Stimulated activated CD8-positive, alpha-beta memory T cell treated with anti-CD3 and anti-CD28 coated beads, Interleukin-4, amount 100 ng/mL, for 24 hours (primary cell): ENCODE measurements around the gene PTPRD.
"Not testable (repeated sequence)": the region's sequence is repeated elsewhere in the genome, so short reads cannot be mapped to it uniquely, and the experiment has no call there.

Source experiments
- DNase-seq: peaks from one replicate; pipeline ENCODE4 v3.0.0-alpha.2; 2020; ENCODE audit warnings: low read depth

PTPRD gene

DNA sequence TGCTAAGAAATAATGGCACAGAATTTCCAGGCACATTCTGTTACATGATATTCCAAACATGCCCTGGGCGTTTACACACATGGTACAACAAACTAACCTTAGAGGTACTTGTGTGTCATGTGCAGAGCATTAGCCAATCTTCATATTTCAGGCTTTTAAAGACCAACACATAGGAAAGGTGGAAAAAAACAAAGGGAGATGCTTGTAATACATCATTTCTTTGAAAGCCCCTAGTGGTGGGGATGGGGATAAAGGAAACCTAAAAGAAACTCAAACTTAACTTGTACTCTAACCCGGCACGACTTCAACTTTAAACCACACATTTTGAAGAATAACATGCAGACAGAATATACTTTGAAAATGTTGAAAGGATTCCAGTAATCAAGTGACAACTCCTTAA lies 133.6 kb downstream of the PTPRD start:
- DNase-seq = no peak

DNA sequence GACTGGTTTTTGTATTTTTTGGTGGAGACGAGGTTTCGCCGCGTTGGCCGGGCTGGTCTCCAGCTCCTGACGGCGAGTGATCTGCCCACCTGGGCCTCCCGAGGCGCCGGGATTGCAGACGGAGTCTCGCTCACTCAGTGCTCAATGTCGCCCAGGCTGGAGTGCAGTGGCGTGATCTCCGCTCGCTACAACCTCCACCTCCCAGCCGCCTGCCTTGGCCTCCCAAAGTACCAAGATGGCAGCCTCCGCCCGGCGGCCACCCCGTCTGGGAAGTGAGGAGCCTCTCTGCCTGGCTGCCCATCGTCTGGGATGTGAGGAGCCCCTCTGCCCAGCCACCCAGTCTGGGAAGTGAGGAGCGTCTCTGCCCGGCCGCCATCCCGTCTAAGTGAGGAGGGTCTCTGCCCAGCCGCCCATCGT lies 163.6 kb downstream of the PTPRD start:
- not testable (repeated sequence) for DNase-seq

DNA sequence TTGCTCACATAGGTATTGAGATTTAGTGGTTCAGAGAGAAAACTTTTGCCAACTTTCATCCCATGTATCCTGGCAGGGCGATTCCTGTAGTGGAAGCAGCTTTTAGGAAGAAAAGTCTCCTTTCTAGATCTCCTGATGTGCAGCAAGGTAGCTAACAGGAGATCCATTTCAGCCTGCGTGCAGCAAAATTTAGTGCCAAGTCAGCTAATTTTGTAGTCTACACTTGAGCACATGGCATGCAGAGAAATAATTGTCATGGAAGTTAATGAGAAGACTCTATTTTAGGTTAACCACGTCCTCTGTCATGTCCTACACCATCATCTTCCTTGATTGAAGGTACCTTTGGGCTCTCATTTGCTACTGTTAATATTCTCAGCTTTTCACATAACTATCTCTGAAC lies 165.8 kb downstream of the PTPRD start:
- no peak for DNase-seq

DNA sequence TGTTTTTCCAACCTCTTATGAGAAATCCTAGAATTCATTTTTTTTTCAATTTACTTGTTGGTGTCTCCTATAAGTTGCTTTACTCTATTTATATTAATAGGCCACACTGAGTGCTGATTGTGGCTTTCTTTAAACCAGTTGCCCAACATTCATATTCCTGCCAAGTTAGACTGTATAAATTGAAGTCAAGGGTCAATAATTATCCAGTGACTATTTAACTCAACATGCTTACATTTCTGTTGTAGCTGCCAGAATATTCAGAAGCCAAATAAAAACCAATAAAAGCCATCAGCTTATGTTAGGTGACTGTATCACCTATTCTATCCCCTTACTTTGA lies 169.0 kb downstream of the PTPRD start:
- DNase-seq = no peak

DNA sequence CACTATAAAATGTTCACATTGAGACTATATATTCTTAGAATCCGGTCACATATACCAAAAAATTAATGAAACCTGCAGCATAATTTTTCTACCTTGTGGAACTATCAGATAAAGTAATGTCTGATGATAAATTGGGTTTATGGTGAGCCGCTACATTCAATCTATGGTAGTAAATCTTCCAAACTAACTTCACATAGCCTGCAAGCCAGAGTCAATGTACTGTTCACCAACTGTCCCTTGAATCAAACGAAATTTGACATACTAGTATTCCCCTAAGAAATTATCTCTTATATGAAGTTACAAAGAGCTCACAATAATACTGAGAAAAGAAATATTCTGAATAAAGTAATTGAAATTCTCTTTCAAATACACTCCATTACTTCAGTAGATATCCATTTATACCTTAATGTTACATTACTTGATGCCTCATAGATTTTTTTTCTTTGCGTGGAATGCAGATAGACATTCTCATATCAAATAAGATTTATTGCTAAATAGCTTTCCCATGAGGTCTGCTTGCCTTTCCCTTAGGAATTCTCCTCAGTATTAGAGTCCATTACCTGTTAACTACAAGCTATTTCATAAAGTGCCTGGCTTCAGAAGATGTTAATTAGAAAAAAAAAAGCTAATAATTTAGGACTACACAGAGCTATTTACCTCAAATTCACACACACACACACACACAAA lies 169.5 kb downstream of the PTPRD start:
- no peak for DNase-seq

DNA sequence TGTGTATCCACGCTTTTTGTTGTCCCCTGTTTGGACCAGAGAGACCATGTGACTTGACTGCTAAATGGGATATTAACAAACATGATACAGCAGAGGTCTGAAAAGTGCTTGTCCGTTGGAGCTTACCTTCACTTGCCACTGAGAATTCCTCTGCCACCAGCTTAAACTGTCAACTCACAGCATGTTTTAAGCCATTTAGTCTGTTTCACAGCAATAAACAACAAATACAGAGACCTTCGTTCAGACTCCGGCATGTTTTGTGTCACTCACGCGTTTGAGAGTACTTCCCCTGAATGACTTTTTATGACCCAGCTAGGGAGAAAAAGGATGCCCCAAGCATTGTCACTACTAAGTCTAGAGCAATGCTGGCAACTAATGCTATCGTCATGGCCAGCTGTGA lies 173.8 kb downstream of the PTPRD start:
- no peak for DNase-seq

DNA sequence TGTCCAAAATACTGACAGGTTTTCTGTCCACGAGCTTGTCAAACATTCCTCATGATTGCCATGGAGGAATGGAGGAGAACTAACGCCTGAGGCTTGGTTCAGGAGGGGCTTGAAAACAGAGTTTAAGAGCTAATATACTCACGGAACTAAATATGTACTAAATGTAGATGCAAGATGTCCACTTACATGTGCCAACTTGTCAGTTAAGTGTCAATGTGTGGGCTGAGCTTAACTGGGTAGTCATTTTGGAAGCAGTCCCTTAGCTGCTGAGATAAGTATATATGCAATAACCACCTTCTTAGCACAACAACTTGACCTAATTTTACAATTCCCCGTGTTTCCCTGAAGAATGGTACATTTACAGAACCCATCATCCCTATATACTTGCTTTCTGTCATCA lies 176.0 kb downstream of the PTPRD start:
- DNase-seq = no peak

DNA sequence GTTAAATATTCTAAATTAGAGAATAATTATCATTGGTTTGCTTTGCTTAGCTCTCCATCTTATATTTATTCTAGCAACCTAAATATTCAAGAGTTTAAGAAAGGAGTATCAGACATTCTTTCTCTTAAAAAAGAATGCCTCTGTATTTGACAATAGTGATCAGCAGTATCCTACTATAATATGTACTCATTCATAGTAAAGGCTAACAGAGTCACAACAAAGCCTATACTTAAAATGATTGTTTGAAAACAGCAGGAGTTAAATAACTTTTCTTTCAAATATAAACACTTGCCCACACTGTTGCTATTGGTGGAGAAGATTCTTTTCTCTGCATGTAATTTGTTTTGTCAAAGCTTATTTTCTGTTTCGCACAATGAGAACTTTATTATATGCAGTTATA lies 178.4 kb downstream of the PTPRD start:
- DNase-seq = no peak

DNA sequence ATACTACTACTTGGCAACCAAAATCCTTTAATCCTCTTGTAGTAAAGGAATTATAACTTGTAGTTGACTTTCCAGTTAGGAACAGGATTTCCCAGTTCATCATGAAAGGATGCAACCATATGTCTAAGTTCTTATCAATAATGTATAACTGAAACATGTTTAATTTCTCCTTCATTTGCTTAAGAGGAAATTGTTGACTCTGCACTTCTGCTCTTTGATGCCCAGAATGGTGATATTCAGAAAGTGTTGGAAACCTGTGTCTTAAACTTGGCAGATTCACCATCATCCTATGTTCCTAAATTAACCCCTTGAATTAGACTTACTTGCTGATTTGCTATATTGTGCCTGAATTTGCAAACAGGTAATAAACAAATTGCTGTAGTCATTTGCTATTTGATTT lies 201.5 kb downstream of the PTPRD start:
- DNase-seq = no peak

DNA sequence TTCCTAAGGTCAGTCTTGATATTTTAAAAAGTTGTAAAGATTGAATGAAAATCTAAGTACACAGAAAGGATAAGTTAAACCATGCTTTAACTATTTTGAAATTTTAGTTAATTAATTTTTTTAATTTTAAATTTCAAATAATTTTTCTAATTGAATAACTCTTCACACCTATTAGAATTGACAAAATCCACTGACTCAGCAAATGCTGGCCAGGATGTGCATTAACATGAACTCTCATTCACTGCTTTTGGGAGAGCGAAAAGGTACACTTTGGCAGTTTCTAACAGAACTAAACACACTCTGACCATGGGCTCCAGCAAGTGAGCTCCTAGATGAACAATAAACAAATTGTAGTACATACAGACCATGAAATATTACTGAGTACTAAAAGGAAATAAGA lies 209.5 kb downstream of the PTPRD start:
- no peak for DNase-seq

DNA sequence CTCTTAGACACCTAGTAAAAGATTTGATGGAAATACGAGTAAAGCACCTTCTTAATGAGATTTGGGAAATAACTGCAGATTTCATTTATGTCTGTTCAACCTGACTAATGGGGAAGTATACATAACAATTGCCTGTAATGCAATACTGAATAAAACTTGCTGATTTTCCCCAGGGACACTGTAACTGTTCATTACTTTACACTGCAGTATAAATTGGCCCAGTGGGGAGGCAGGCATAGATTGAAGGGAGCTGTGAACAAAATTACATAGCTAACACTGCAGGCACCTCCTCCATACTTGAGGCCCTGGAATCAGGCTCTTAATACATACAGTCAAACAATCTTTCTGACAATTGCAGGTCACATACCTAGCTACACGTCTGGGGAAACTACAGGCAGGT lies 216.2 kb downstream of the PTPRD start:
- no peak for DNase-seq

DNA sequence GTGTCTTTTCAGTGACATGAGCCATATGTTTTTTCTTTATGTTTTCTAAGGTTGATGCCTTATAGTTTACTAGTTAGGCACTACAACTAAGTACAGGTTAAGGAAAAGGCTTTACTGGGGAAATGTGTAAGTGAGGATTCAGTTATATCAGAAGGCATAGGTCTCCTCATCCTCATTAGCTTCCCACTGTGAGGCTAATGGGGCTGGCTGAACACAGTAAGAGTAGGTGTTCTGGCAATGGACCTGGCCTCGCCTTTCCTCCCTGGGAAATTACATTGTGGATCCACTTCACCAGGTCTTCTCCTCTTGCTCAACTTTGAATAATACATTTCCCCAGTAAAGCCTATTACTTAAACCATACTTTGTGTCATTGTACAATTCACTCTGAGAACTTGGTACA lies 225.5 kb downstream of the PTPRD start:
- DNase-seq = no peak

DNA sequence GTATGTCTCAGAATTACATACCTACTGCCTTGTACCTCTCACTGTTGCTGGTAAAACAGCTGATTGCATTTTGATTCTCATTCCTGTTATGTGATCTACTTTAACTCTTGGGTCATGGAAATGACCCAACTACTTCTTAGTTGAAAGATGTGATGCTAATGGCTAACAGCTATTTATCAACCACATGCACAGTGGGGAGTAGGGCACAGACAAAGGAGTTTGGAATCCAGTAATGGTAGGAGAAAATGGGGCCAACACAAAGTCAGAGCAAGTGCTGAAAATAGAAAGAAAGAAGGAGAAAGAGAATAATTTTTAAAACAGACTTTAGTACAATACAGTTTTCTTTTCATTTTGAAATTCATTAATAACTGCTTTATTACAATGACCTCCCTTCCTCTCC lies 241.0 kb downstream of the PTPRD start:
- no peak for DNase-seq

DNA sequence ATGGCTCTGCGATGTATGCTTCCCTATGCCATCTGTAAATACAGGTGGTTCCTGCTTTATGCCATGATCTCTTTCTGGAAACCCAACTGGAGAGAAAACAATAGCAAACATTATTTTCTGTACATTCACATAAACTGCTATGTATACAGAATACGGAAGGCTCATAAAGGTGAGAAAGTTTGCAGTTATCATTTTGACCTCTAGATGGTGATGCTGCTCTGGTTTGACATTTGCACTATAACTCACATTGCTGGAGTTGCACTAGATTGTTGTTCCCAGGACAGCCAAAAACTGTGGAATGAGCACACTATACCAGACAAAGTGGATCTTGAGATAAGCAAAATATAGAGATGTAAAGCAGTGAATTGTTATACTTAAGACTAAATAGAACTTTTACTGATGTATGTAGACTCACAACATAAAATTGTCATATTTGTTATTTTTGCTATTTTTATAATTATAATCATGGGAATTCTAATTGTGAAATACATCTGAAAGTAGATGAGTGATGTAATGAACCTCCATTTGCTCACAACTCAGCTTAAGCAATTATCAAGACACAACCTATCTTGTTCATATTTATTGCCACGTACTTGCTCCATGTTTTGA lies 246.5 kb downstream of the PTPRD start:
- DNase-seq = no peak

DNA sequence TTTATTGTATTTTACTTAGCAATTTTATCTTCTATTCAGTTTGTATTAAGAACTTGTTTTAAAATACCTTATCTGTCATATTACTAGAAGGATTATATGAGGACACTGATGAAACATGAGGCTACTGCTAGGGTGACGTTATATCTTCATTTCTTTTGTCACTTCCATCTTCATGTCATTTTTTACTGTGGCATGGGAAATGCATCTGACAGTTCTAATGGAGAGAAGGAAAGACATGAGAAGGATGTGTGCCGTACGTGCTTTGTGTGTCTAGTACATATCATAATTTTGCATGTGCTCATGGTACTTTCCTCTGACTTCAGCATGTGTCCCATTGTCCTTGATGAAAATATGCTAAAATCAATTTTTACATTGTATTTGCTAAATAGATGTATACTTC lies 258.2 kb downstream of the PTPRD start:
- DNase-seq = no peak

DNA sequence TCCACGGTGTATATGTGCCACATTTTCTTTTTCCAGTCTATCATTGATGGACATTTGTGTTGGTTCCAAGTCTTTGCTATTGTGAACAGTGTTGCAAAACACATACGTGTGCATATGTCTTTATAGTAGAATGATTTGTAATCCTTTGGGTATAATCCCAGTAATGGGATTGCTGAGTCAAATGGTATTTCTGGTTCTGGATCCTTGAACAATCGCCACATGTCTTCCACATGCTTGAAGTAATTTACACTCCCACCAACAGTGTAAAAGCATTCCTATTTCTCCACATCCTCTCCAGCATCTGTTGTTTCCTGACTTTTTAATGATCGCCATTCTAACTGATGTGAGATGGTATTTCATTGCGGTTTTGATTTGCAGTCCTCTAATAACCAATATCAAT lies 267.2 kb downstream of the PTPRD start:
- DNase-seq = not testable (repeated sequence)

DNA sequence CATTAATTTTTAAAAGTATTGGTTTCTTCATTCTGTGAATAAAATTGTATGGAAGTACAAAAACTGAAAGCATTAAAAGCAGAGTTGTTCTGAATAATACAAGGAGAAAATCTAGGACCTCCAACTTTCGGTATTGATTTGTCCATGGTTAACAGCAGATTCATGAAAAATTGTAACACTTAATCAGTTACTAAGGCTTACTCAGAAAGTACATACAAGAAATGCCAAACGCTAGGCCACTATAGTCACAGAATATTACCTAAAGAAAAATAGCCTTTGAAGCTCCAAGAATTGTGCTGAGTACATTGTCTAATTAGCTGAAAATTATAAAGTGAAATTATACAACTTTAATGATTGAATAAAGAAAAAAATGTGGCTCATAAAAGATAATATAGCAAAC lies 271.7 kb downstream of the PTPRD start:
- DNase-seq = no peak

DNA sequence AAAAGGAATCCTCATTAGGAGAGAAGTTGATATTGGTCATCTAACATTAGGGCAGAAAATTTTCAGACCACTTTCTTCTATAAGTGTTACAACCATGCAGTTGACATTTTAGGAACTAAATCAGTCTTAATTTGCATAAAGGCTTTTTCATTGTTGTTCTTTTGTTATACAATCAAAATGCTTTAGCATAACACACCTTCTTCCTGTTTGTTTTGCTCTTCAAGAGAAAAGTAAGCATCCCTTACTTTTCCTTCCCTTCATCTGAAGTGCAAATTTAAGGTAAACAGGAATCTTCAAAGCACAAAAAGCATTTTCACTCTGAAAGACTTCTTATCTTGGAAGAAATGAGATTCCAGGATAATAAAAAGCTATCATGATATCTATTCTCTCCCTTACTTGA lies 273.6 kb downstream of the PTPRD start:
- DNase-seq = no peak

DNA sequence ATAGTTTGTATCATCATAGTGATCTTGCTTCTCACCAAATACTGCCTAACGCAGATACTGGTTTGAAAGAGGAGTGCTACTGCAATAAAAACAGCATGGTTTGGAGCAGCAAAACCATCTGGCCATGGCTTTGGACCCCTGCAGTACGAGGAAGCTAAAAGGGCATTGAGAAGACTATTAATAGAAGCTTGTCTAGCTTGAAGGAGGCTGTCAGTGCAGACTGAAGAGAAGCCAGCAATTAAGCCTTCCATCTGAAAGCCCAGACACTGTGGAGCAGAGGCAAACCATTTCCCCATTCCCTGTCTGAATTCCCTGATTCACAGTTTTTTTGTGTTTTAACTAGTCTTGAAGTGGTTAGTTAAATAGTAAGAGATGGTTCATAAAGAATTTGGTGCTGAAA lies 281.6 kb downstream of the PTPRD start:
- DNase-seq = no peak

DNA sequence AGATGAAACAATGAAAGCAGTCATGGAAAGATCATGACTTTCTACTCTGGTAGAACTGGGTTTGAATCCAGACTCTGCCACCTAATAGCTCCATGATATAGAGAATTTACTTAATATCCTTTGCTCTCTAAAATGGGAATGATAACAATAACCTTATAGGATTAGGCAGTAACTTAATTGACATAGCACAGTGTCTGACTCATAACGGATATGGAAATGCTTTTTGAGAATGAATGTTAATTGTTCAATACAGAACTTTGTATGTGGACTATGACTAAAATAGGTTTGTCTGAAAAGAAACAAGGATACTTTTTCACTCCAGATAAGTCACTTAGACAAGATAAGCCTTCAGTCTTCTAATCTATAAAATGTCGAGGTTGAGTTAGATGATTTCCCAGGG lies 330.7 kb downstream of the PTPRD start:
- DNase-seq = no peak

DNA sequence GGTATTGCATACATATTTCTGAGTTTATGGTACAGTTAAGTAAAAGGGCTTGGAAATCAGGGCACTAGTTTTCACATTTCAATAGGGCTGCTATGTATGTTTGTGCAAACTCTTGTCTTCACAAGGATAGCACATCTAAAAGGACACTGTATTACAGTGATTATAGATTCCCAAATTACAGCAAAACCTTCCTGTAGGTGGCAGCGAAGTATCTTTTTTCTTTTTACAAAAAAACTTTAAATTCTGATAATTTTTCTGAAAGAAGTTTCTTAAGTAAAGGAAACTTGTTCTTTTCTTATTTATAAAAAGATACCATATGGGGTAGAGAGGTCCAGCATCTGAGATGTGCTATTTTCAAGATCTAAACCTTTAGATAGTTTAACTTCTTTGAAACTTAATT lies 337.8 kb downstream of the PTPRD start:
- no peak for DNase-seq

DNA sequence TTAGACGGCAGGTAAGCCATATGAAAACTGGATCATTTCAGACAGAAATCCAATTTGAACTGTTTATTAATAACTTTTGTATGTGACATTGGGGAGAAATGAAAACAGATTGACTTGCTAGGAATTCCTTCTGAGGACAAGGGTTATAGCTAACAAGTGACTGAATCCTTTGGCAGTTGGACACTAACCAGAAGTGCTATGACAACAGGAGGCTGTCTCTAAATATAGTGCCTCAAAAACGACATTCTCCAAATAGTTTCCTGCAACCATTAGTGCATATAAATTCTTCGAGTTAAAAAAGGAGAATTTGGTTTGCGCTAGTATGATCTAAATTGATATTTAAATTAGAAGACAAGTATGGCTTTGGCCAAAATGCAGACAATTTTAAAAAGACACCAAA lies 338.6 kb downstream of the PTPRD start:
- no peak for DNase-seq

DNA sequence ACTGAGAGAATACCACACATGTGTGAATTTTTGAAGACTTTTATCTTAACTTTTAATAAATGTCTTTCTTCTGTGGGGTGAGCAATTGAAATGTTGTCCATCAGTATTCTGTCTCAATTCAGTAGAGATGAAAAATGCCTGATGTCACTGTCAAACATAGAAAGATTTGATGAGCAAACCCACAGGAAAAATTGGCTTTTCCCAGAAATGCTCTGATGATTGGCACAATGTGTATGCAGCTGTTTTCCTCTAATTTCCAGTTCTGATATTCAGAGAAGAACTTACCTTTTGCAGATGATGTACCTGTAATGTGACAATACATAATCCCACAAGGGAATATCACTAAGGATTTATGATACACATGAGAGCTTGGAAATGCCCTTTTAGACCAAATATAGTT lies 340.0 kb downstream of the PTPRD start:
- no peak for DNase-seq
